ENCODE measurements around the gene SLC7A14.

SLC7A14 gene

GRCh38 chr3:170585937-170586310, at the start of gene SLC7A14:
SLC7A14 (minus strand) TSS chr3:170586075; CDS start chr3:170526936, 59,139 bp downstream.
- DNase-seq (ENCODE audit: low read depth), result no peak

GRCh38 chr3:170635385-170635735, 49.5 kb upstream of the SLC7A14 start:
- DNase-seq (ENCODE audit: low read depth), result no peak

- DNase-seq (ENCODE audit: low read depth), result no peak
These were observed 48.9 kb upstream of the SLC7A14 start for GRCh38 chr3:170634663-170635384.

GRCh38 chr3:170633573-170633972, 47.7 kb upstream of the SLC7A14 start:
- no peak for DNase-seq (ENCODE audit: low read depth)

GRCh38 chr3:170632780-170633179, 46.9 kb upstream of the SLC7A14 start:
- no peak for DNase-seq (ENCODE audit: low read depth)

GRCh38 chr3:170631755-170632488, 46.0 kb upstream of the SLC7A14 start:
- DNase-seq (ENCODE audit: low read depth), result no peak

GRCh38 chr3:170623524-170623923, 37.6 kb upstream of the SLC7A14 start:
- no peak for DNase-seq (ENCODE audit: low read depth)

GRCh38 chr3:170622369-170623159, 36.7 kb upstream of the SLC7A14 start:
- peak; percentile 90 for DNase-seq (ENCODE audit: low read depth)

GRCh38 chr3:170621256-170621655, 35.4 kb upstream of the SLC7A14 start:
- no peak for DNase-seq (ENCODE audit: low read depth)

- peak; percentile 77 for DNase-seq (ENCODE audit: low read depth)
These were observed 28.5 kb upstream of the SLC7A14 start for GRCh38 chr3:170614214-170614966.

- DNase-seq (ENCODE audit: low read depth), result no peak
These were observed 25.9 kb upstream of the SLC7A14 start for GRCh38 chr3:170611751-170612150.

GRCh38 chr3:170610321-170610884, 24.5 kb upstream of the SLC7A14 start:
- no peak for DNase-seq (ENCODE audit: low read depth)

GRCh38 chr3:170608475-170608874, 22.6 kb upstream of the SLC7A14 start:
- DNase-seq (ENCODE audit: low read depth), result no peak

GRCh38 chr3:170606675-170607074, 20.8 kb upstream of the SLC7A14 start:
- DNase-seq (ENCODE audit: low read depth), result no peak

GRCh38 chr3:170605490-170605889, 19.6 kb upstream of the SLC7A14 start:
- DNase-seq (ENCODE audit: low read depth), result no peak

- no peak for DNase-seq (ENCODE audit: low read depth)
These were observed 18.1 kb upstream of the SLC7A14 start for GRCh38 chr3:170603770-170604510.

- DNase-seq (ENCODE audit: low read depth), result no peak
These were observed 16.7 kb upstream of the SLC7A14 start for GRCh38 chr3:170602556-170602955.

- no peak for DNase-seq (ENCODE audit: low read depth)
These were observed 14.2 kb upstream of the SLC7A14 start for GRCh38 chr3:170600005-170600624.

GRCh38 chr3:170599091-170599490, 13.2 kb upstream of the SLC7A14 start:
- no peak for DNase-seq (ENCODE audit: low read depth)

GRCh38 chr3:170598091-170598502, 12.2 kb upstream of the SLC7A14 start:
- no peak for DNase-seq (ENCODE audit: low read depth)

GRCh38 chr3:170594528-170594927, 8.7 kb upstream of the SLC7A14 start:
- DNase-seq (ENCODE audit: low read depth), result no peak
